PFSK-1 (cell line): ENCODE measurements around the gene AANAT.

Experiments
- FOXP2 ChIP-seq: optimal IDR thresholded peaks from 2 replicates; pipeline ENCODE3; 2011; ENCODE audit warnings: borderline replicate concordance, control low read depth, inconsistent platforms; ENCODE audit not compliant: insufficient read depth; ENCODE audit errors: extremely low read length, extremely low read depth
- POLR2AphosphoS5 ChIP-seq: IDR thresholded peaks from 2 replicates; pipeline ENCODE4 v1.6.1; 2012; ENCODE audit warnings: low read depth, mild to moderate bottlenecking, control low read depth, low read length, moderate library complexity
- SIN3A ChIP-seq: IDR thresholded peaks from 2 replicates; pipeline ENCODE4 v1.6.1; 2012; ENCODE audit warnings: mild to moderate bottlenecking, low read length, moderate library complexity, borderline replicate concordance; ENCODE audit not compliant: insufficient read depth
- TAF1 ChIP-seq: IDR thresholded peaks from 2 replicates; pipeline ENCODE4 v1.6.1; 2012; ENCODE audit warnings: low read length, control low read depth, borderline replicate concordance; ENCODE audit not compliant: insufficient read depth

GRCh38 chr17:76467809-76468633, 618 bp downstream of the AANAT start:
- TF ChIP-seq TAF1: no peak
- no peak for TF ChIP-seq POLR2AphosphoS5
- TF ChIP-seq SIN3A: no peak
- TF ChIP-seq FOXP2: no peak
